Measurements from ENCODE around the gene ZNF718. TPM values are rescaled to one million over a fixed set of nuclear protein-coding genes. Genes with fewer than 3 reads are reported as not detected.
"Not testable (repeated sequence)": the region's sequence is repeated elsewhere in the genome, so short reads cannot be mapped to it uniquely, and the experiment has no call there.

The ZNF718 gene
- total and polyA plus RNA-seq, 2 experiments from 2014 or later, result 9.7 to 35.1 TPM

- no peak for TF ChIP-seq STAT1 (IDR thresholded peaks at IDR 0.05; ENCODE audit: unreplicated experiment)
Measured at GRCh38 chr4:176995-177394, 52.7 kb downstream of the ZNF718 start (continued).

DNA sequence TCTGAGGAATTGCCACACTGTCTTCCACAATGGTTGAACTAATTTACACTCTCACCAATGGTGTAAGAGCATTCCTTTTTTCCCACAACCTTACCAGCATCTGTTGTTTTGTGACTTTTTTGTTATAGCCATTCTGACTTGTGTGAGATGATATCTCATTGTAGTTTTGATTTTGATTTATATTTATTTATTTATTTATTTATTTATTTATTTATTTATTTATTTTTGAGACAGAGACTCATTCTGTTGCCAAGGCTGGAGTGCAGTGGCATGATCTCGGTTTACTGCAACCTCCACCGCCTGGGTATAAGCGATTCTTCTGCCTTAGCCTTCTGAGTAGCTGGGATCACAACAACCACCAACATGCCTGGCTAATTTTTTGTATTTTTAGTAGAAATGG is 57.9 kb downstream of the ZNF718 start:
- ATAC-seq; H3K4me1 Mint-ChIP-seq; H3K27me3 Mint-ChIP-seq (ENCODE audit: insufficient read depth, low read depth, poor library complexity); H3K27me3 ChIP-seq (ENCODE audit: insufficient read depth); H4K20me1 ChIP-seq (replicated peaks; ENCODE audit: insufficient read depth); H3K79me2 ChIP-seq (replicated peaks; ENCODE audit: insufficient read depth); H3K4me3 Mint-ChIP-seq; H3K27ac ChIP-seq (ENCODE audit: low read depth); H3K4me1 ChIP-seq (ENCODE audit: insufficient read depth); H2AFZ ChIP-seq; H3K9me2 ChIP-seq (ENCODE audit: insufficient read depth); H3F3A ChIP-seq (replicated peaks; ENCODE audit: low read depth); DNase-seq (ENCODE audit: low spot score); H3K36me3 ChIP-seq (ENCODE audit: insufficient read depth); H3K27ac Mint-ChIP-seq; H3K4me3 ChIP-seq; H3K4me2 ChIP-seq: not testable (repeated sequence)
- Mint-ChIP-seq H3K36me3 (ENCODE audit: low read depth) (peaks cover 18% of the 10 kb centered on the region; the same call in 2 of the 3 replicates), H3K9me3 (peaks cover 30% of the 10 kb centered on the region)

DNA sequence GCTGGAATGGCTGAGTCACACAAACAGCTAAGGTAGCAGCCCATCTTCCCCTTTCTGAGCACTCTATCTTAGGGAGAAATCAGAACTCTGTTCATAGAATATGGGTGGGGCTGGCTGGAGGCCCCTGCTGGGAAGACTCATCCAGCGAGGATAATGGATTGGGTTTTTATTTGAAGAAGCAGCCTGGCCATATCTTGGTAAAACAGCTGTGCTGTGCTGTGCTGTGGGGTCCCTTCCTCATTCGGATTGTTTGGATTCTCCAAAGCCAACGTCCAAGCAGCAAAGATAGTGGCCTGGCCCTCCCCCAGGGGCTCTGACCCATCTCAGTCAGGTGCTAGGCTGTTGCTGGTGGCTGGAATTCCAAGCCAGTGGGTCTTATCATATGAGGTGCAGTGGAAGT is 63.8 kb downstream of the ZNF718 start:
- DNase-seq (ENCODE audit: low spot score), result no peak
- peaks cover 7% of the 10 kb centered on the region; the same call in 1 of the 2 replicates for H4K20me1 ChIP-seq (replicated peaks; ENCODE audit: insufficient read depth)
- peaks cover 6% of the 10 kb centered on the region for H3K79me2 ChIP-seq (replicated peaks; ENCODE audit: insufficient read depth)
- peaks cover 44% of the 10 kb centered on the region for H3K9me3 Mint-ChIP-seq
- H3K27me3 Mint-ChIP-seq (ENCODE audit: insufficient read depth, low read depth, poor library complexity), result peaks cover 5% of the 10 kb centered on the region
- no peak overlapping the region for H3K27ac Mint-ChIP-seq
- no peaks in the 10 kb centered on the region for H3K4me1 ChIP-seq (ENCODE audit: insufficient read depth)
- peaks cover 17% of the 10 kb centered on the region for H3K36me3 Mint-ChIP-seq (ENCODE audit: low read depth)
- no peak overlapping the region for H3K4me3 Mint-ChIP-seq
- no peaks in the 10 kb centered on the region for H3K27me3 ChIP-seq (ENCODE audit: insufficient read depth)
- H3K4me2 ChIP-seq, result no peak overlapping the region
- ATAC-seq, result no peak
- H3K36me3 ChIP-seq (ENCODE audit: insufficient read depth), result no peaks in the 10 kb centered on the region
- peaks cover 9% of the 10 kb centered on the region; the same call in 1 of the 2 replicates for H3K9me2 ChIP-seq (ENCODE audit: insufficient read depth)
- no peaks in the 10 kb centered on the region for H3F3A ChIP-seq (replicated peaks; ENCODE audit: low read depth)
- no peak overlapping the region for H3K27ac ChIP-seq (ENCODE audit: low read depth)
- no peak overlapping the region for H3K4me3 ChIP-seq
- no peak overlapping the region for H2AFZ ChIP-seq
- no peaks in the 10 kb centered on the region for H3K4me1 Mint-ChIP-seq
- TF ChIP-seq JUNB (IDR thresholded peaks at IDR 0.05; ENCODE audit: unreplicated experiment) (no peak), ETS1 (IDR thresholded peaks at IDR 0.05) (no peak), ZNF462 (CRISPR knock-in tag; IDR thresholded peaks at IDR 0.05) (no peak), POLR2AphosphoS5 (IDR thresholded peaks at IDR 0.05; ENCODE audit: low read depth) (no peak), EZH2phosphoT487 (IDR thresholded peaks at IDR 0.05; ENCODE audit: unreplicated experiment) (no peak), STAT1 (IDR thresholded peaks at IDR 0.05; ENCODE audit: unreplicated experiment) (no peak), ZNF331 (CRISPR knock-in tag; IDR thresholded peaks at IDR 0.05; ENCODE audit: low read depth) (no peak), NANOG (IDR thresholded peaks at IDR 0.05; ENCODE audit: borderline replicate concordance) (no peak), CREB1 (CRISPR knock-in tag; IDR thresholded peaks at IDR 0.05; ENCODE audit: low read depth) (no peak), ZNF114 (CRISPR knock-in tag; IDR thresholded peaks at IDR 0.05) (no peak)
- TF ChIP-seq, protein P1, sequence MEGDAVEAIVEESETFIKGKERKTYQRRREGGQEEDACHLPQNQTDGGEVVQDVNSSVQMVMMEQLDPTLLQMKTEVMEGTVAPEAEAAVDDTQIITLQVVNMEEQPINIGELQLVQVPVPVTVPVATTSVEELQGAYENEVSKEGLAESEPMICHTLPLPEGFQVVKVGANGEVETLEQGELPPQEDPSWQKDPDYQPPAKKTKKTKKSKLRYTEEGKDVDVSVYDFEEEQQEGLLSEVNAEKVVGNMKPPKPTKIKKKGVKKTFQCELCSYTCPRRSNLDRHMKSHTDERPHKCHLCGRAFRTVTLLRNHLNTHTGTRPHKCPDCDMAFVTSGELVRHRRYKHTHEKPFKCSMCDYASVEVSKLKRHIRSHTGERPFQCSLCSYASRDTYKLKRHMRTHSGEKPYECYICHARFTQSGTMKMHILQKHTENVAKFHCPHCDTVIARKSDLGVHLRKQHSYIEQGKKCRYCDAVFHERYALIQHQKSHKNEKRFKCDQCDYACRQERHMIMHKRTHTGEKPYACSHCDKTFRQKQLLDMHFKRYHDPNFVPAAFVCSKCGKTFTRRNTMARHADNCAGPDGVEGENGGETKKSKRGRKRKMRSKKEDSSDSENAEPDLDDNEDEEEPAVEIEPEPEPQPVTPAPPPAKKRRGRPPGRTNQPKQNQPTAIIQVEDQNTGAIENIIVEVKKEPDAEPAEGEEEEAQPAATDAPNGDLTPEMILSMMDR (conservative IDR thresholded peaks at IDR 0.05; ENCODE audit: low read depth in 2 of 2), result no peak

Measured in GM23338 (cell line).